T-helper 2 cell treated with Interferon-gamma antibody and Interleukin-4, amounts not matched to agents 100 ng/mL and 5 ng/mL, for 36 hours (primary cell): Measurements from ENCODE around the gene KAZN. TPM values are rescaled to one million over a fixed set of nuclear protein-coding genes. Genes with fewer than 3 reads are reported as not detected.

Experiments
- intact Hi-C: fragments of 100-400 bp; cut with micrococcal nuclease; formaldehyde crosslinking; loops from one replicate; pipeline ENCODE4 v1.15.1; 2023
- total RNA-seq: library from RNA; stranded (reverse); gene quantifications from 2 replicates; pipeline ENCODE4 v1.2.3, GENCODE V29; 2022

The KAZN gene
- total RNA-seq, 1 donor from 2014 or later = 0.48 TPM

- intact Hi-C loops = no loop called here
Observed at GRCh38 chr1:15042866-15043265, 444.4 kb downstream of the KAZN start.

GRCh38 chr1:15043934-15044333, 445.4 kb downstream of the KAZN start:
- intact Hi-C loops = no loop called here

GRCh38 chr1:15045123-15045522, 446.6 kb downstream of the KAZN start:
- intact Hi-C loops = no loop called here

- intact Hi-C loops = no loop called here
Observed at GRCh38 chr1:15046487-15047165, 448.1 kb downstream of the KAZN start.

GRCh38 chr1:15047237-15047636, 448.8 kb downstream of the KAZN start:
- intact Hi-C loops = no loop called here

GRCh38 chr1:15048437-15048980, 450.0 kb downstream of the KAZN start:
- intact Hi-C loops = no loop called here

- intact Hi-C loops = no loop called here
Observed at GRCh38 chr1:15049067-15049466, 450.6 kb downstream of the KAZN start.

GRCh38 chr1:15051882-15052528, 453.5 kb downstream of the KAZN start:
- intact Hi-C loops = no loop called here

GRCh38 chr1:15053153-15053552, 454.7 kb downstream of the KAZN start:
- intact Hi-C loops = no loop called here

- intact Hi-C loops = no loop called here
Observed at GRCh38 chr1:15055736-15056415, 457.4 kb downstream of the KAZN start.

- intact Hi-C loops = no loop called here
Observed at GRCh38 chr1:15056515-15057285, 458.2 kb downstream of the KAZN start.

- intact Hi-C loops = no loop called here
Observed at GRCh38 chr1:15057834-15058233, 459.3 kb downstream of the KAZN start.

GRCh38 chr1:15058261-15058660, 459.8 kb downstream of the KAZN start:
- intact Hi-C loops = no loop called here

GRCh38 chr1:15060104-15060503, 461.6 kb downstream of the KAZN start:
- intact Hi-C loops = no loop called here

- intact Hi-C loops = no loop called here
Observed at GRCh38 chr1:15062479-15063099, 464.1 kb downstream of the KAZN start.

GRCh38 chr1:15063346-15063745, 464.9 kb downstream of the KAZN start:
- intact Hi-C loops = no loop called here

GRCh38 chr1:15063783-15064182, 465.3 kb downstream of the KAZN start:
- intact Hi-C loops = no loop called here

- intact Hi-C loops = no loop called here
Observed at GRCh38 chr1:15064217-15064929, 465.9 kb downstream of the KAZN start.

- intact Hi-C loops = no loop called here
Observed at GRCh38 chr1:15065291-15065690, 466.8 kb downstream of the KAZN start.

GRCh38 chr1:15065736-15066135, 467.3 kb downstream of the KAZN start:
- intact Hi-C loops = no loop called here
